Natural killer cell (primary cell): ENCODE data around the gene FARS2. TPM values are rescaled to one million over a fixed set of nuclear protein-coding genes. Genes with fewer than 3 reads are reported as not detected.
A peak's percentile ranks its signal among the peaks of the same experiment; 100 is the strongest.

Experiments
- ATAC-seq, 3 donors: fragments of 150-1000 bp in 2 of 3; fragments of 200-7000 bp in 1 of 3; cut with Tn5 transposase; 1 replicate in 1 of 3; 2 replicates in 2 of 3; pipeline ENCODE4 v1.10.0; 2021; ENCODE audit warnings: mild to moderate bottlenecking in 2 of 3, moderate library complexity in 2 of 3
- DNase-seq, 2 donors: peaks; one replicate each; pipeline versions ENCODE4 v3.0.0 to v3.0.0-alpha.2; 2013 to 2021; ENCODE audit warnings: mixed read lengths in 1 of 2
- H3K27ac ChIP-seq: one replicate; pipeline ENCODE4 v1.5.1; 2013; ENCODE audit warnings: mild to moderate bottlenecking, low read length
- H3K27me3 ChIP-seq: one replicate; pipeline ENCODE4 v1.6.1; 2013; ENCODE audit warnings: low read length; ENCODE audit not compliant: control insufficient read depth, insufficient read depth
- H3K36me3 ChIP-seq: one replicate; pipeline ENCODE4 v1.6.1; 2013; ENCODE audit warnings: low read length; ENCODE audit not compliant: control insufficient read depth, insufficient read depth
- H3K4me1 ChIP-seq: one replicate; pipeline ENCODE4 v1.6.1; 2013; ENCODE audit warnings: low read length; ENCODE audit not compliant: control insufficient read depth, insufficient read depth
- H3K4me3 ChIP-seq: one replicate; pipeline ENCODE4 v1.5.1; 2013; ENCODE audit warnings: low read length
- H3K9me3 ChIP-seq: one replicate; pipeline ENCODE4 v1.6.1; 2013; ENCODE audit warnings: low read length; ENCODE audit not compliant: control insufficient read depth, insufficient read depth
- H3K27ac Mint-ChIP-seq, 2 donors: one replicate each; pipeline ENCODE4 v1.8.0; 2022; ENCODE audit warnings: mild to moderate bottlenecking in 2 of 2, mixed read lengths in 2 of 2, moderate library complexity in 1 of 2
- H3K27me3 Mint-ChIP-seq, 2 donors: one replicate each; pipeline ENCODE4 v1.8.0; 2022; ENCODE audit warnings: low read depth in 2 of 2, mixed read lengths in 2 of 2
- H3K36me3 Mint-ChIP-seq: one replicate; pipeline ENCODE4 v1.8.0; 2022; ENCODE audit warnings: mixed read lengths
- H3K4me1 Mint-ChIP-seq, 2 donors: one replicate each; pipeline ENCODE4 v1.8.0; 2022; ENCODE audit warnings: mixed read lengths in 2 of 2
- H3K4me3 Mint-ChIP-seq: one replicate; pipeline ENCODE4 v1.8.0; 2022; ENCODE audit warnings: mild to moderate bottlenecking, moderate library complexity, mixed read lengths
- H3K9me3 Mint-ChIP-seq, 2 donors: one replicate each; pipeline ENCODE4 v1.8.0; 2022; ENCODE audit warnings: mixed read lengths in 2 of 2
- CTCF ChIP-seq: fragments of 200-600 bp; IDR thresholded peaks from one replicate; pipeline ENCODE4 v1.8.0; 2022; ENCODE audit warnings: antibody characterized with exemption
- WGBS: methylation state at CpG from one replicate; pipeline ENCODE4 v1.1.7; 2013; ENCODE audit warnings: missing lambda C conversion rate; ENCODE audit not compliant: insufficient coverage; 5-methylcytosine and 5-hydroxymethylcytosine counted together
- intact Hi-C: fragments of 100-400 bp; cut with micrococcal nuclease; formaldehyde crosslinking; loops from one replicate; pipeline ENCODE4 v1.14.2; 2022
- total RNA-seq, 4 donors: library from RNA; stranded (reverse); fragments of 120-200 nt in 1 of 4; gene quantifications; one replicate each; pipeline versions ENCODE4 v1.2.3 to v1.2.4, GENCODE V29; 2013 to 2022

Gene FARS2
- total RNA-seq, 3 donors from 2014 or later (not counting 1 experiment from before 2014, with no cell fraction given), result 15.3 to 24.8 (median 22.7) TPM

- H3K27me3 Mint-ChIP-seq, result no peaks in the 10 kb centered on the region
- H3K9me3 Mint-ChIP-seq, result no peaks in the 10 kb centered on the region
- H3K36me3 ChIP-seq, result no peaks in the 10 kb centered on the region
- ATAC-seq (peak; percentile 72 to 96 (median 94)), DNase-seq (peak; percentile 62 to 75)
- H3K36me3 Mint-ChIP-seq, result no peaks in the 10 kb centered on the region
- no peak overlapping the region for H3K4me3 Mint-ChIP-seq
- TF ChIP-seq CTCF, result peak; percentile 97
- H3K27ac Mint-ChIP-seq, result no peak overlapping the region
- H3K4me1 ChIP-seq, result peaks cover 4% of the 10 kb centered on the region
- WGBS, result 12% methylated on average over 7 of the region's 8 CpGs
- no peak overlapping the region for H3K27ac ChIP-seq
- intact Hi-C loops, result loop anchor here (1.0 to 5.0 kb wide), 5 partner anchors 49 to 1076 kb away; no protein-coding TSS in a partner anchor
- H3K9me3 ChIP-seq, result no peaks in the 10 kb centered on the region
- peaks cover 4 to 11% of the 10 kb centered on the region in 2 donors for H3K4me1 Mint-ChIP-seq
- H3K27me3 ChIP-seq, result no peaks in the 10 kb centered on the region
- no peak overlapping the region for H3K4me3 ChIP-seq
Observed at GRCh38 chr6:5471044-5471443, 209.7 kb downstream of the FARS2 start.

GRCh38 chr6:5471637-5472398 lies 210.5 kb downstream of the FARS2 start:
- Histone ChIP-seq H3K27ac (no peak overlapping the region), H3K4me3 (no peak overlapping the region), H3K4me1 (peaks cover 4% of the 10 kb centered on the region), H3K36me3 (no peaks in the 10 kb centered on the region), H3K9me3 (no peaks in the 10 kb centered on the region), H3K27me3 (no peaks in the 10 kb centered on the region)
- H3K27me3 Mint-ChIP-seq, result no peaks in the 10 kb centered on the region
- DNase-seq (peak in 1 of 2 donors; percentile 4), ATAC-seq (peak; percentile 33 to 41 (median 38))
- intact Hi-C loops, result loop anchor here (1.0 to 5.0 kb wide), 6 partner anchors 48 to 1075 kb away; no protein-coding TSS in a partner anchor
- no peak for TF ChIP-seq CTCF
- peaks cover 0 to 18% of the 10 kb centered on the region in 2 donors for H3K4me1 Mint-ChIP-seq
- H3K27ac Mint-ChIP-seq, result no peak overlapping the region
- 89% methylated on average over 12 of the region's 12 CpGs for WGBS
- H3K4me3 Mint-ChIP-seq, result no peak overlapping the region
- H3K9me3 Mint-ChIP-seq, result no peaks in the 10 kb centered on the region
- no peaks in the 10 kb centered on the region for H3K36me3 Mint-ChIP-seq

GRCh38 chr6:5472571-5472970 lies 211.3 kb downstream of the FARS2 start:
- Histone ChIP-seq H3K4me3 (no peak overlapping the region), H3K27me3 (no peaks in the 10 kb centered on the region), H3K9me3 (no peaks in the 10 kb centered on the region), H3K27ac (no peak overlapping the region), H3K4me1 (peaks cover 4% of the 10 kb centered on the region), H3K36me3 (no peaks in the 10 kb centered on the region)
- Mint-ChIP-seq H3K9me3 (no peaks in the 10 kb centered on the region), H3K4me1 (peaks cover 0 to 14% of the 10 kb centered on the region in 2 donors), H3K36me3 (no peaks in the 10 kb centered on the region), H3K4me3 (no peak overlapping the region), H3K27ac (no peak overlapping the region), H3K27me3 (no peaks in the 10 kb centered on the region)
- ATAC-seq (no peak), DNase-seq (no peak)
- intact Hi-C loops, result loop anchor here (2.0 to 5.0 kb wide), 2 partner anchors 420 to 536 kb away; no protein-coding TSS in a partner anchor
- no peak for TF ChIP-seq CTCF
- WGBS, result 100% methylated on average over 1 of the region's 2 CpGs
